HFF-Myc (cell line): ENCODE data around the gene NARS2.
A peak's percentile ranks its signal among the peaks of the same experiment; 100 is the strongest.
"Not testable (repeated sequence)": the region's sequence is repeated elsewhere in the genome, so short reads cannot be mapped to it uniquely, and the experiment has no call there.

Experiments
- DNase-seq: peaks from one replicate; pipeline ENCODE4 v3.0.0-alpha.2; 2011; ENCODE audit warnings: low read depth; ENCODE audit errors: extremely low read depth
- H3K4me3 ChIP-seq: replicated peaks from 2 replicates; pipeline ENCODE4 v1.5.1; 2011; ENCODE audit warnings: low read depth, mild to moderate bottlenecking, control low read depth, low read length
- TF ChIP-seq, protein P1 (sequence below): IDR thresholded peaks from 2 replicates; pipeline ENCODE4 v1.5.1; 2012; ENCODE audit warnings: mild to moderate bottlenecking, low read depth, low read length, control low read depth; ENCODE audit errors: missing control alignments

The NARS2 gene, protein sequence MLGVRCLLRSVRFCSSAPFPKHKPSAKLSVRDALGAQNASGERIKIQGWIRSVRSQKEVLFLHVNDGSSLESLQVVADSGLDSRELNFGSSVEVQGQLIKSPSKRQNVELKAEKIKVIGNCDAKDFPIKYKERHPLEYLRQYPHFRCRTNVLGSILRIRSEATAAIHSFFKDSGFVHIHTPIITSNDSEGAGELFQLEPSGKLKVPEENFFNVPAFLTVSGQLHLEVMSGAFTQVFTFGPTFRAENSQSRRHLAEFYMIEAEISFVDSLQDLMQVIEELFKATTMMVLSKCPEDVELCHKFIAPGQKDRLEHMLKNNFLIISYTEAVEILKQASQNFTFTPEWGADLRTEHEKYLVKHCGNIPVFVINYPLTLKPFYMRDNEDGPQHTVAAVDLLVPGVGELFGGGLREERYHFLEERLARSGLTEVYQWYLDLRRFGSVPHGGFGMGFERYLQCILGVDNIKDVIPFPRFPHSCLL

GRCh38 chr11:78574386-78575381, at the start of gene NARS2:
Gene NARS2, minus strand, starts transcription at chr11:78574864. Its CDS starts 376 bp downstream, at chr11:78574488.
- peak within 1 kb of the TSS; percentile 98 for H3K4me3 ChIP-seq
- TF ChIP-seq, protein P1, sequence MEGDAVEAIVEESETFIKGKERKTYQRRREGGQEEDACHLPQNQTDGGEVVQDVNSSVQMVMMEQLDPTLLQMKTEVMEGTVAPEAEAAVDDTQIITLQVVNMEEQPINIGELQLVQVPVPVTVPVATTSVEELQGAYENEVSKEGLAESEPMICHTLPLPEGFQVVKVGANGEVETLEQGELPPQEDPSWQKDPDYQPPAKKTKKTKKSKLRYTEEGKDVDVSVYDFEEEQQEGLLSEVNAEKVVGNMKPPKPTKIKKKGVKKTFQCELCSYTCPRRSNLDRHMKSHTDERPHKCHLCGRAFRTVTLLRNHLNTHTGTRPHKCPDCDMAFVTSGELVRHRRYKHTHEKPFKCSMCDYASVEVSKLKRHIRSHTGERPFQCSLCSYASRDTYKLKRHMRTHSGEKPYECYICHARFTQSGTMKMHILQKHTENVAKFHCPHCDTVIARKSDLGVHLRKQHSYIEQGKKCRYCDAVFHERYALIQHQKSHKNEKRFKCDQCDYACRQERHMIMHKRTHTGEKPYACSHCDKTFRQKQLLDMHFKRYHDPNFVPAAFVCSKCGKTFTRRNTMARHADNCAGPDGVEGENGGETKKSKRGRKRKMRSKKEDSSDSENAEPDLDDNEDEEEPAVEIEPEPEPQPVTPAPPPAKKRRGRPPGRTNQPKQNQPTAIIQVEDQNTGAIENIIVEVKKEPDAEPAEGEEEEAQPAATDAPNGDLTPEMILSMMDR = no peak
- DNase-seq = peak; percentile 97

GRCh38 chr11:78622666-78623065, 48.0 kb upstream of the NARS2 start:
- DNase-seq = no peak
- H3K4me3 ChIP-seq = no peak overlapping the region
- TF ChIP-seq, protein P1 = no peak

GRCh38 chr11:78620159-78620558, 45.5 kb upstream of the NARS2 start:
- no peak for DNase-seq
- TF ChIP-seq, protein P1 = no peak
- H3K4me3 ChIP-seq = no peak overlapping the region

- H3K4me3 ChIP-seq = no peak overlapping the region
- TF ChIP-seq, protein P1 = peak; percentile 13
These were observed 41.1 kb upstream of the NARS2 start for GRCh38 chr11:78615724-78616123.

DNA sequence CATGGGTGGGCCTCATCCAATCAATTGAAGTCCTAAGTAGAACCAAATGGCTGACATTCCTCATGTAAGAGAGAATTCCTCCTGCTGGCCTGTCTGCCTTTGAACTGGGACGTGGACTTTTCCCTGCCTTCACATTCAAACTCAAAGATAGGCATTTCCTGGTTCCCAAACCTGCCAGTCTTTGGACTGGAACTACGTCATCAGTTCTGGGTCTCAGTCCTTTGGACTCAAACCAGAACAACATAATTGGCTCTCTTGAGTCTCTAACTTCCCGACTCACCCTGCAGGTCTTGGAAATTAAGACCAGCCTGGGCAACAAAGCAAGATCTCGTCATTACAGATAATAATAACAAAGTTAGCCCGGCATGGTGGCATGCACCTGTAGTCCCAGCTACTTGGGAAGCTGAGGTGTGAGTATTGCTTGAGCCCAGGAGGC, 38.7 kb upstream of the NARS2 start:
- no peak overlapping the region for H3K4me3 ChIP-seq
- TF ChIP-seq, protein P1 = no peak
- no peak for DNase-seq

More at GRCh38 chr11:78615724-78616123, 41.1 kb upstream of the NARS2 start:
- no peak for DNase-seq

- DNase-seq = no peak
- TF ChIP-seq, protein P1 = no peak
- no peak overlapping the region for H3K4me3 ChIP-seq
These were observed 38.2 kb upstream of the NARS2 start for GRCh38 chr11:78612721-78613377.

DNA sequence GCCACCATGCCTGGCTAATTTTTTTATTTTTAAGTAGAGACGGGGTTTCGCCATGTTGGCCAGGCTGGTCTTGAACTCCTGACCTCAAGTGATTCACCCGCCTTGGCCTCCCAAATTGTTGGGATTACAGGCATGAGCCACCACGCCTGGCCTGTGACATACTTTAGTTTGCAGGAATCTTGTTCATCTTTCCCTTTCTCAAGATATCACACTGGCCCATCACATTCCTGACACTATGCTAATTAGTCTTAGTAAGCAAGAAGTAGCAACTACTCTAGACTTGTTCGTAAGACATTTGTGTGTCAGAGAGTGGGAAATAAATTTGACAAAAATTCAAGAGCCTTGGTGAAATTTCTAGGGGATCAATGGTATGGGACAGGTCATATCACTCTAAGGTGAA, 34.7 kb upstream of the NARS2 start:
- not testable (repeated sequence) for H3K4me3 ChIP-seq

More for the DNA sequence above, 34.7 kb upstream of the NARS2 start:
- not testable (repeated sequence) for DNase-seq
